SK-N-SH (cell line): ENCODE data around the gene LBR. TPM values are rescaled to one million over a fixed set of nuclear protein-coding genes. Genes with fewer than 3 reads are reported as not detected.
"Not testable (repeated sequence)": the region's sequence is repeated elsewhere in the genome, so short reads cannot be mapped to it uniquely, and the experiment has no call there.

Experiments used
- CTCF ChIA-PET: fragments of 300-600, 350-600 bp; formaldehyde crosslinking; extraction: SDS; loops from one replicate; lab custom pipeline; 2021; lab: Yijun Ruan, JAX
- POLR2A ChIA-PET: fragments of 350-600 bp; sonication (Branson Sonifier 250); formaldehyde crosslinking; extraction: SDS; loops from one replicate; lab custom pipeline; 2020; ENCODE audit warnings: antibody characterized with exemption, inconsistent platforms; lab: Yijun Ruan, JAX
- DNase-seq: peaks from one replicate; pipeline ENCODE4 v3.0.0; 2012
- H2AFZ ChIP-seq: fragments of 200-600 bp; sonication (generic); 2 replicates; pipeline ENCODE4 v1.8.1; 2016; ENCODE audit warnings: antibody characterized with exemption, mild to moderate bottlenecking, low read depth
- H3F3A ChIP-seq: fragments of 200-600 bp; sonication (generic); replicated peaks from 2 replicates; pipeline ENCODE3; 2016; ENCODE audit warnings: antibody characterized with exemption, mild to moderate bottlenecking; ENCODE audit not compliant: insufficient read depth
- H3K27ac ChIP-seq, 2 experiments: fragments of 200-500 bp in 1 of 2; fragments of 200-600 bp in 1 of 2; sonication (Bioruptor generic) in 1 of 2; sonication (generic), shearing (Covaris generic) in 1 of 2; 2 replicates each; pipeline versions ENCODE4 v1.5.1 to v1.6.1; 2014 to 2016; ENCODE audit warnings: low read depth in 2 of 2, inconsistent platforms in 1 of 2, low read length in 1 of 2, mild to moderate bottlenecking in 1 of 2, mixed read lengths in 1 of 2
- H3K27me3 ChIP-seq: fragments of 200-600 bp; sonication (generic), shearing (Covaris generic); 2 replicates; pipeline ENCODE4 v1.6.1; 2016; ENCODE audit warnings: mixed run types; ENCODE audit not compliant: insufficient read depth
- H3K36me3 ChIP-seq, 2 experiments: fragments of 200-500 bp in 1 of 2; fragments of 200-600 bp in 1 of 2; sonication (Bioruptor generic) in 1 of 2; sonication (generic) in 1 of 2; replicated peaks in 1 of 2; 2 replicates each; pipeline versions ENCODE3 to v1.5.1; 2014 to 2016; ENCODE audit warnings: low read length in 1 of 2, mild to moderate bottlenecking in 1 of 2; ENCODE audit not compliant: insufficient read depth in 2 of 2, control insufficient read depth in 1 of 2
- H3K4me1 ChIP-seq, 2 experiments: fragments of 200-500 bp in 1 of 2; fragments of 200-600 bp in 1 of 2; sonication (Bioruptor generic) in 1 of 2; sonication (generic), shearing (Covaris generic) in 1 of 2; 2 replicates each; pipeline versions ENCODE4 v1.5.1 to v1.6.1; 2014 to 2016; ENCODE audit warnings: low read depth in 1 of 2, low read length in 1 of 2, mixed run types in 1 of 2; ENCODE audit not compliant: insufficient read depth in 2 of 2, control insufficient read depth in 1 of 2
- H3K4me2 ChIP-seq: fragments of 200-600 bp; sonication (generic), shearing (Covaris generic); 2 replicates; pipeline ENCODE4 v1.6.1; 2017; ENCODE audit warnings: mixed run types
- H3K4me3 ChIP-seq, 2 experiments: fragments of 200-500 bp in 1 of 2; fragments of 200-600 bp in 1 of 2; sonication (Bioruptor generic) in 1 of 2; sonication (generic), shearing (Covaris generic) in 1 of 2; 2 replicates each; pipeline versions ENCODE4 v1.5.1 to v1.8.1; 2014 to 2016; ENCODE audit warnings: low read depth in 2 of 2, inconsistent platforms in 1 of 2, low read length in 1 of 2, mild to moderate bottlenecking in 1 of 2, mixed read lengths in 1 of 2, moderate library complexity in 1 of 2
- H3K79me2 ChIP-seq: fragments of 200-600 bp; sonication (generic); 2 replicates; pipeline ENCODE4 v1.8.1; 2017; ENCODE audit warnings: mild to moderate bottlenecking; ENCODE audit not compliant: insufficient read depth
- H3K9ac ChIP-seq: fragments of 200-600 bp; sonication (generic); 2 replicates; pipeline ENCODE4 v1.6.1; 2017; ENCODE audit warnings: mixed run types
- H3K9me2 ChIP-seq: fragments of 200-600 bp; sonication (generic); 2 replicates; pipeline ENCODE4 v1.6.1; 2017; ENCODE audit warnings: mixed run types
- H3K9me3 ChIP-seq: fragments of 200-600 bp; sonication (generic); 2 replicates; pipeline ENCODE4 v1.6.1; 2017; ENCODE audit warnings: mixed run types, mild to moderate bottlenecking, moderate library complexity
- H4K20me1 ChIP-seq: fragments of 200-600 bp; sonication (generic); 2 replicates; pipeline ENCODE4 v1.6.1; 2017; ENCODE audit warnings: mild to moderate bottlenecking, mixed run types; ENCODE audit not compliant: insufficient read depth
- CHD2 ChIP-seq: fragments of 150-350 bp; IDR thresholded peaks from 2 replicates; pipeline ENCODE4 v1.6.1; 2018; ENCODE audit warnings: low read length; ENCODE audit not compliant: partially characterized antibody
- ELF1 ChIP-seq: IDR thresholded peaks from 2 replicates; pipeline ENCODE4 v1.4.0; 2012
- EZH2phosphoT487 ChIP-seq: fragments of 200-600 bp; sonication (generic); IDR thresholded peaks from 2 replicates; pipeline ENCODE4 v1.6.1; 2017; ENCODE audit warnings: low read depth, mixed run types, mild to moderate bottlenecking, antibody characterized with exemption, moderate library complexity, borderline replicate concordance
- FOSL2 ChIP-seq: IDR thresholded peaks from 2 replicates; pipeline ENCODE4 v1.4.0; 2012; ENCODE audit warnings: low read depth, mild to moderate bottlenecking, moderate library complexity, borderline replicate concordance
- MEF2A ChIP-seq: IDR thresholded peaks from 2 replicates; pipeline ENCODE4 v1.4.0; 2012; ENCODE audit warnings: low read depth, borderline replicate concordance
- MXI1 ChIP-seq: IDR thresholded peaks from 2 replicates; pipeline ENCODE4 v1.6.1; 2012; ENCODE audit warnings: mild to moderate bottlenecking, low read depth, low read length, improper control_type of control experiment
- NFIC ChIP-seq: IDR thresholded peaks from 2 replicates; pipeline ENCODE4 v1.4.0; 2012; ENCODE audit warnings: borderline replicate concordance
- POLR2AphosphoS5 ChIP-seq: IDR thresholded peaks from 2 replicates; pipeline ENCODE4 v1.6.1; 2012; ENCODE audit warnings: low read depth, low read length
- SMC3 ChIP-seq: IDR thresholded peaks from 2 replicates; pipeline ENCODE4 v1.6.1; 2012; ENCODE audit warnings: low read depth, low read length, improper control_type of control experiment
- TEAD4 ChIP-seq: IDR thresholded peaks from 2 replicates; pipeline ENCODE4 v1.4.0; 2012; ENCODE audit warnings: mild to moderate bottlenecking, borderline replicate concordance; ENCODE audit not compliant: insufficient read depth
- WGBS: methylation state at CpG from one replicate; pipeline ENCODE4 v1.1.6; 2017; ENCODE audit warnings: low lambda C conversion rate; 5-methylcytosine and 5-hydroxymethylcytosine counted together
- polyA plus RNA-seq, 3 experiments: library from polyadenylated mRNA; depleted of rRNA; stranded (reverse); fragments of >200 nt; gene quantifications; 2 replicates each; pipeline ENCODE4 v1.2.3, GENCODE V29; 2012
- TF ChIP-seq, protein P1 (sequence below): fragments of 200-600 bp; sonication (generic); IDR thresholded peaks from 2 replicates; pipeline ENCODE4 v1.6.1; 2017; ENCODE audit warnings: antibody characterized with exemption, mild to moderate bottlenecking, moderate library complexity
- TF ChIP-seq, protein P2 (sequence below): fragments of 150-350 bp; IDR thresholded peaks from 2 replicates; pipeline ENCODE4 v1.6.1; 2016; ENCODE audit warnings: mild to moderate bottlenecking, low read depth, low read length
- TF ChIP-seq, protein P3 (sequence below): fragments of 150-350 bp; IDR thresholded peaks from 2 replicates; pipeline ENCODE4 v1.6.1; 2017; ENCODE audit warnings: antibody characterized with exemption, low read length, low read depth, borderline replicate concordance
- TF ChIP-seq, protein P4 (sequence below): IDR thresholded peaks from 2 replicates; pipeline ENCODE4 v1.4.0; 2012; ENCODE audit warnings: low read depth, borderline replicate concordance
- TF ChIP-seq, protein P5 (sequence below): IDR thresholded peaks from 2 replicates; pipeline ENCODE4 v1.4.0; 2012; ENCODE audit warnings: low read depth, borderline replicate concordance

LBR gene
- polyA plus RNA-seq, 1 of the 3 experiments (the other 2 are of a cell fraction): 10.6 TPM

DNA sequence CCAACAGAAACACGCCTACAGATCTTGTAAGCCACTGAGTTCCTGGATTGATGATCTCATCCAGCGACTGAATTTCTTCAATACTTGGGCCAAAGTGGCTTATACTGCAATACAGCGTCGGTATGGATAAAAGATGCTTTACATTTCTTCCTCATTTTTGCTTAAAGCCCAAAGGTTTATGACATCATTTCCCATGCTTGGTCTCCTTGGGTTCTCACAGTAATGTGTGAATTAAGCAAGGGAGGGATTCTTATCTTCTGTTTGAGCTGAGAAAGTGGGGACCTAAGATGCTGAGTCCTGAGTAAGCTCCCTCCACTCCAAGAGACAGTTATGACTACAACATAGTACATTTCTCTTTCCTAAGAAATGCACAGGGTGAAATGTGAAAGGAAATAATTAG, 39.5 kb downstream of the LBR start (continued):
- TF ChIP-seq, protein P1, sequence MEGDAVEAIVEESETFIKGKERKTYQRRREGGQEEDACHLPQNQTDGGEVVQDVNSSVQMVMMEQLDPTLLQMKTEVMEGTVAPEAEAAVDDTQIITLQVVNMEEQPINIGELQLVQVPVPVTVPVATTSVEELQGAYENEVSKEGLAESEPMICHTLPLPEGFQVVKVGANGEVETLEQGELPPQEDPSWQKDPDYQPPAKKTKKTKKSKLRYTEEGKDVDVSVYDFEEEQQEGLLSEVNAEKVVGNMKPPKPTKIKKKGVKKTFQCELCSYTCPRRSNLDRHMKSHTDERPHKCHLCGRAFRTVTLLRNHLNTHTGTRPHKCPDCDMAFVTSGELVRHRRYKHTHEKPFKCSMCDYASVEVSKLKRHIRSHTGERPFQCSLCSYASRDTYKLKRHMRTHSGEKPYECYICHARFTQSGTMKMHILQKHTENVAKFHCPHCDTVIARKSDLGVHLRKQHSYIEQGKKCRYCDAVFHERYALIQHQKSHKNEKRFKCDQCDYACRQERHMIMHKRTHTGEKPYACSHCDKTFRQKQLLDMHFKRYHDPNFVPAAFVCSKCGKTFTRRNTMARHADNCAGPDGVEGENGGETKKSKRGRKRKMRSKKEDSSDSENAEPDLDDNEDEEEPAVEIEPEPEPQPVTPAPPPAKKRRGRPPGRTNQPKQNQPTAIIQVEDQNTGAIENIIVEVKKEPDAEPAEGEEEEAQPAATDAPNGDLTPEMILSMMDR: no peak
- TF ChIP-seq SMC3: no peak
- TF ChIP-seq MEF2A: no peak
- TF ChIP-seq, protein P2, sequence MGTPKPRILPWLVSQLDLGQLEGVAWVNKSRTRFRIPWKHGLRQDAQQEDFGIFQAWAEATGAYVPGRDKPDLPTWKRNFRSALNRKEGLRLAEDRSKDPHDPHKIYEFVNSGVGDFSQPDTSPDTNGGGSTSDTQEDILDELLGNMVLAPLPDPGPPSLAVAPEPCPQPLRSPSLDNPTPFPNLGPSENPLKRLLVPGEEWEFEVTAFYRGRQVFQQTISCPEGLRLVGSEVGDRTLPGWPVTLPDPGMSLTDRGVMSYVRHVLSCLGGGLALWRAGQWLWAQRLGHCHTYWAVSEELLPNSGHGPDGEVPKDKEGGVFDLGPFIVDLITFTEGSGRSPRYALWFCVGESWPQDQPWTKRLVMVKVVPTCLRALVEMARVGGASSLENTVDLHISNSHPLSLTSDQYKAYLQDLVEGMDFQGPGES: no peak
- no peak for TF ChIP-seq NFIC
- TF ChIP-seq EZH2phosphoT487: no peak
- no peak for TF ChIP-seq MXI1
- TF ChIP-seq, all 33 proteins: peak for 0

DNA sequence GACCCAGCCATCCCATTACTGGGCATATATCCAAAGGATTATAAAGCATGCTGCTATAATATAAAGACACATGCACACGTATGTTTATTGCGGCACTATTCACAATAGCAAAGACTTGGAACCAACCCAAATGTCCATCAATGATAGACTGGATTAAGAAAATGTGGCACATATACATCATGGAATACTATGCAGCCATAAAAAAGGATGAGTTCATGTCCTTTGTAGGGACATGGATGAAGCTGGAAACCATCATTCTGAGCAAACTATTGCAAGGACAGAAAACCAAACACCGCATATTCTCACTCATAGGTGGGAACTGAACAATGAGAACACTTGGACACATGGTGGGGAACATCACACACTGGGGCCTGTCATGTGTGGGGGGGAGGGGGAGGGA, 41.0 kb downstream of the LBR start:
- H3K27me3 ChIP-seq, H3K9ac ChIP-seq, H3K4me3 ChIP-seq, POLR2A ChIA-PET, H3K4me2 ChIP-seq, H3K4me1 ChIP-seq, H3K9me3 ChIP-seq, H3F3A ChIP-seq, DNase-seq, H3K9me2 ChIP-seq, H2AFZ ChIP-seq, CTCF ChIA-PET, H4K20me1 ChIP-seq, H3K27ac ChIP-seq, H3K79me2 ChIP-seq, H3K36me3 ChIP-seq: not testable (repeated sequence)
- 92% methylated on average over 3 of the region's 3 CpGs for WGBS

DNA sequence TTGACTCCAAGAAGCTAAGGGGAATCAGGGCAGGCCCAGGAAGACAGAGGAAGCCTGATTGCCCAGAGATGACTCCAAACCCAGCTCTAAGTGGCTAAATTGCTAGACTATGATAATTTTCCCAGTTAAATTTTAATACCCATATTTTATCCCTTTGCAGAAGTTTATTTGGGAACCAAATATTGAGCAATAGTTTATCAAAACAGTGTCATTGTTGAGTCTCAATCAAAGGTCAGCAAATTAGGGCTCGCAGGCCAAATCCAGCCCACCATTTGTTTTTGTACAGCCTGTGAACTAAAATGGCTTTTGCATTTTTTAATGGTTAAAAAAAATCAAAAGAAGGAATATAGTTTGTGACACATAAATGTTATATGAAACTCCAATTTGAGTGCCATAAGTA, 47.1 kb downstream of the LBR start:
- no peak overlapping the region for H3K27ac ChIP-seq
- no peaks in the 10 kb centered on the region for H3F3A ChIP-seq
- H3K4me3 ChIP-seq: no peak overlapping the region
- 63% methylated on average over 1 of the region's 1 CpG for WGBS
- no peaks in the 10 kb centered on the region for H3K79me2 ChIP-seq
- no peaks in the 10 kb centered on the region for H3K36me3 ChIP-seq
- CTCF ChIA-PET: interaction anchor here (0.9 to 2.5 kb wide), 2 partner anchors 16 to 62 kb away, joined by 3 to 6 read pairs; no protein-coding TSS in a partner anchor
- no peaks in the 10 kb centered on the region for H3K9me3 ChIP-seq
- no peak overlapping the region for H2AFZ ChIP-seq
- TF ChIP-seq, protein P3, sequence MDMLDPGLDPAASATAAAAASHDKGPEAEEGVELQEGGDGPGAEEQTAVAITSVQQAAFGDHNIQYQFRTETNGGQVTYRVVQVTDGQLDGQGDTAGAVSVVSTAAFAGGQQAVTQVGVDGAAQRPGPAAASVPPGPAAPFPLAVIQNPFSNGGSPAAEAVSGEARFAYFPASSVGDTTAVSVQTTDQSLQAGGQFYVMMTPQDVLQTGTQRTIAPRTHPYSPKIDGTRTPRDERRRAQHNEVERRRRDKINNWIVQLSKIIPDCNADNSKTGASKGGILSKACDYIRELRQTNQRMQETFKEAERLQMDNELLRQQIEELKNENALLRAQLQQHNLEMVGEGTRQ: no peak
- TF ChIP-seq MEF2A (no peak), CHD2 (no peak), TEAD4 (no peak), ELF1 (no peak), EZH2phosphoT487 (no peak), FOSL2 (no peak), POLR2AphosphoS5 (no peak)
- TF ChIP-seq, protein P4, sequence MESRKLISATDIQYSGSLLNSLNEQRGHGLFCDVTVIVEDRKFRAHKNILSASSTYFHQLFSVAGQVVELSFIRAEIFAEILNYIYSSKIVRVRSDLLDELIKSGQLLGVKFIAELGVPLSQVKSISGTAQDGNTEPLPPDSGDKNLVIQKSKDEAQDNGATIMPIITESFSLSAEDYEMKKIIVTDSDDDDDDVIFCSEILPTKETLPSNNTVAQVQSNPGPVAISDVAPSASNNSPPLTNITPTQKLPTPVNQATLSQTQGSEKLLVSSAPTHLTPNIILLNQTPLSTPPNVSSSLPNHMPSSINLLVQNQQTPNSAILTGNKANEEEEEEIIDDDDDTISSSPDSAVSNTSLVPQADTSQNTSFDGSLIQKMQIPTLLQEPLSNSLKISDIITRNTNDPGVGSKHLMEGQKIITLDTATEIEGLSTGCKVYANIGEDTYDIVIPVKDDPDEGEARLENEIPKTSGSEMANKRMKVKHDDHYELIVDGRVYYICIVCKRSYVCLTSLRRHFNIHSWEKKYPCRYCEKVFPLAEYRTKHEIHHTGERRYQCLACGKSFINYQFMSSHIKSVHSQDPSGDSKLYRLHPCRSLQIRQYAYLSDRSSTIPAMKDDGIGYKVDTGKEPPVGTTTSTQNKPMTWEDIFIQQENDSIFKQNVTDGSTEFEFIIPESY: no peak
- TF ChIP-seq, protein P5, sequence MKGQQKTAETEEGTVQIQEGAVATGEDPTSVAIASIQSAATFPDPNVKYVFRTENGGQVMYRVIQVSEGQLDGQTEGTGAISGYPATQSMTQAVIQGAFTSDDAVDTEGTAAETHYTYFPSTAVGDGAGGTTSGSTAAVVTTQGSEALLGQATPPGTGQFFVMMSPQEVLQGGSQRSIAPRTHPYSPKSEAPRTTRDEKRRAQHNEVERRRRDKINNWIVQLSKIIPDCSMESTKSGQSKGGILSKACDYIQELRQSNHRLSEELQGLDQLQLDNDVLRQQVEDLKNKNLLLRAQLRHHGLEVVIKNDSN: no peak
- TF ChIP-seq, all 33 proteins: peak for 0
- Histone ChIP-seq H3K9me2 (no peaks in the 10 kb centered on the region), H3K27me3 (no peaks in the 10 kb centered on the region), H4K20me1 (no peaks in the 10 kb centered on the region), H3K4me2 (no peak overlapping the region), H3K9ac (no peak overlapping the region), H3K4me1 (no peaks in the 10 kb centered on the region)
- POLR2A ChIA-PET: no interaction called here
- DNase-seq: no peak
